Measurements from ENCODE around the gene RPL37. TPM values are rescaled to one million over a fixed set of nuclear protein-coding genes. Genes with fewer than 3 reads are reported as not detected.
"Not testable (repeated sequence)": the region's sequence is repeated elsewhere in the genome, so short reads cannot be mapped to it uniquely, and the experiment has no call there.

The RPL37 gene
- polyA plus RNA-seq, 3 donors = 1,651 to 2,315 (median 1,847) TPM

DNA sequence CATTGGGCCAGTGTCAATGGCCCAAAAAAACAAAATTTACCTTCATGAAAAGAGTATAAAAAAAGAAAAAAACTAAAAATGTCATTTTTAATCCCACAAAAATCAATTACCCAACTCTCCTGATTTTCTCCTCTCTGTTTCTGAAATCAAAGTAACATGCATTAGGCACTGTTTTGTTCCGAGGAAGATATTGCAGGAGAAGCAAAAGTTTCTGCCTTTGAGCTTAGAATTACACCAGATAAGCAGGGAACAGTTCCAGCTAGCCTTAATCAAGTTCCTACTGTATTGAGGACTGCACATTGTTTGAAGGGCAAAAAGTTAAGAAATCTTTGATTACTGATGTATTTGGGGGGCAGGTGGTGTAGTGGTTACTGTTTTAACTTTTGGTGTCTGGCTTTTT, 35.8 kb downstream of the RPL37 start:
- DNase-seq = no peak

GRCh38 chr5:40798801-40799210, 36.2 kb downstream of the RPL37 start:
- no peak for DNase-seq

DNA sequence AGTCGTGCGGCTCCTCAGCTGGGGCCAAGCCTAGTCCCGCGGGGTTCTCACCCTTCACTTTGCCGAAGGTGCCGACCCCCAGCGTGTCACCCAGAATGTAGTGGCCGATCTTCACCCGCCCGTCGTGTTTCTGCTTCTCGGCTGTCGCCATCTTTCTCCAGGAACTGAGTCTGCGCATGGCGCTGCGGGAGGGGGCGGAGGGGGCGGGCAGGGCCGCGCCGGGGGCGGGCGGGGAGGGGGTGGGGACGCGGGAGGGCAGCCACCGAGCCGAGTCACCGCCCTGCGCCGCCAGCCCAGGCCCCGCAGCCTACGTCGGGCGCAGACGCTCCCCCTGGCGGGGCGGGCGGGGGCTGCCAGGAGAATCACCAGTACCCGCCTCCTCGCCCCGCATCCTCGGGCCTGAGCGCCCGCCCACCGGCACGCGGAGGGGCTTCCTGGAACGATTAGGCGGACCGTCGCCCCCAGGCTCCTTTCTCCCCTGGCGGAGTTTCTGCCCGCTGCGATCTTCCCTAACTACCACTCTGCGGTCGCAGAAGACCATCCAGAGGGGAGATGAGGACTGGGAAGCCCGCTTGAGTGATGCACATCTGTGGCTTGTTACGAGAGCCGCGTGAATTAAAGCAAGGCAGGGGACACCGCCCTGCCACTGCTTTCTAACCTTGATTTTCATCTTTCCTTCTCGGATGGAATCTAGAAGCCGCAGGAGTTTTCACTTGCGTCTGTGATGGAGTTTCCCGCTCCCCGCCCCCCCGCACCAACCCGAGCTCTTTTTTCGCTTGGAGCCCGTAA, 36.8 kb downstream of the RPL37 start, which contains the start of gene PRKAA1:
Gene PRKAA1, minus strand, starts transcription at position 363 of the 789 bp plus-strand sequence. Its CDS starts 185 bp downstream, at position 178.
- DNase-seq = peak; percentile 90

DNA sequence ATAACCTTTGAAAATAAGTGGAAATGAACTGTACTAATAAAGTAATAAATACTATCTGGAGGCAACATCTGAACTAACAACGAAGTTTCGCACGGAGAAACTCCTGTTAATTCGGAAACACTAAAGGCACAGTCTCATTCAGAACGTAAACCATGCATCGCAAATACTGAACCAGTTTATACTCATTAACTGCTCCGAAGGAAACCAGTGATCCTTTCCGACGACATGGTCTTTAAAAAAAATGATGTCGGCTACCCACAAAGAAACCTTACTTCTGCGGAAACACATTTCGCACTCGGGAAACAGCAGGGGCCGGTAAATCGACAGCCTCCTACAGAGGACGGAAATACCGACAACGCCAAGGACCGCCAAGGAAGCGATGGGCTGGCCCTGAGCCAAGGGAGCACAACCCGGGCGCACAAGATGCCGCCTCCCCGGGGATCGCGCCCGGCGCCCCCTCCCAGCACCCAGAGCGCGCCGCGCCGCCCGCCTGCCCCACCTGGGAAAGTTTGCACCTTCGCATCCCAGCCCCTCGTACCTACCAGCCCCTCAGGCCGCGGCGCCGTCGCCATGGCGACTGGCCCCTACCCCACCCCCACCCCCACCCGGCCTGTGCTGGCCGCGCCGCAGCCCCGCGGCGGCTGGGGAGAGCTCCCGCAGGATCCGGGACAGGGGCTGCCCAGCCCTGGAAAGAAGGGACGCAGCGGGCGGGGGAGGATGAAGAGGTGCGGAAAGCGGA, 37.6 kb downstream of the RPL37 start:
- peak; percentile 65 for DNase-seq

- no peak for DNase-seq
Observed at GRCh38 chr5:40796487-40796889, 38.5 kb downstream of the RPL37 start.

GRCh38 chr5:40794877-40795276, 40.1 kb downstream of the RPL37 start:
- DNase-seq = not testable (repeated sequence)

DNA sequence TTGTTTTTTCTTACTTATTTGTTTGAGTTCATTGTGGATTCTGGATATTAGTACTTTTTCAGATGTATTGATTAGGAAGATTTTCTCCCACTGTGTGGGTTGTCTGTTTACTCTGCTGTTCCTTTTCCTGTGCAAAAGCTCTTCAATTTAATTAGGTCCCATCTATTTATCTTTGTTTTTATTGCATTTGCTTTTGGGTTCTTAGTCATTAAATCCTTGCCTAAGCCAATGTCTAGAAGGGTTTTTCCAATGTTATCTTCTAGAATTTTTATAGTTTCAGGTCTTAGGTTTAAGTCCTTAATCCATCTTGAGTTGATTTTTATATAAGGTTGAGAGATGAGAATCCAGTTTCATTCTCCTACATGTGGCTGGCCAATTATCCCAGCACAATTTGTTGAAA, 40.7 kb downstream of the RPL37 start:
- DNase-seq = not testable (repeated sequence)

- DNase-seq = not testable (repeated sequence)
Observed at GRCh38 chr5:40792691-40793090, 42.3 kb downstream of the RPL37 start.

GRCh38 chr5:40791715-40792139, 43.3 kb downstream of the RPL37 start:
- no peak for DNase-seq

GRCh38 chr5:40790947-40791593, 44.0 kb downstream of the RPL37 start:
- no peak for DNase-seq

GRCh38 chr5:40788941-40789340, 46.1 kb downstream of the RPL37 start:
- not testable (repeated sequence) for DNase-seq

- DNase-seq = no peak
Observed at GRCh38 chr5:40787986-40788385, 47.0 kb downstream of the RPL37 start.

DNA sequence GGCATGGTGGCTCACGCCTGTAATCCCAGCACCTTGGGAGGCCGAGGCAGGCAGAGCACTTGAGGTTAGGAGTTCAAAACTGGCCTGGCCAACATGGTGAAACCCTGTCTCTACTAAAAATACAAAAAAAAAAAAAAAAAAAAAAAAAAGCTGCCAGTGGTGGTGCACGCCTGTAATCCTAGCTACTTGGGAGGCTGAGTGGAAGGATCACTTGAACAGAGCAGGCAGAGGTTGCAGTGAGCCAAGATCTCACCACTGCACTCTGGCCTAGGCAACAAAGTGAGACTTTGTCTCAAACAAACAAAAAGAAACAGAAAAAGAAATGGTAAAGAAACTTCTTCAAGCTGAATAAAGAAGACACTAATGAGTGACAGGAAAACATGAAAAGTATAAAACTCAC, 48.4 kb downstream of the RPL37 start:
- not testable (repeated sequence) for DNase-seq

DNA sequence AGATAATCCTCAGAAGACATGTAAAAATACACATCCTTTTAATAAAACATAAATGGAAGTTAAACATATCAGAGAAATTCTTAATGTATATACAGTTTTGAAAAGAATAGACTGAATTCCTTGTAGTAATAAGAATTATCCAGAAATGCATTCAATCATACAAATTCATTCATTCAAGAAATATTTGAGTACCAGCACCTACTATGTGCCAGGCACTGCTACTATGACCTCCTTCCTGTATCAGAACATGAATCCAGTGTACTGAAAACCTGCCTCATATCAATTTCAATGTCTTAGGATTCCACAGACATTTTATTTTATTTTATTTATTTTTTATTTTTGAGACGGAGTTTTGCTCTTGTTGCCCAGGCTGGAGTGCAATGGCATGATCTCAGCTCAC, 50.1 kb downstream of the RPL37 start:
- DNase-seq = no peak

GRCh38 chr5:40784027-40784653, 50.9 kb downstream of the RPL37 start:
- no peak for DNase-seq

- DNase-seq = no peak
Observed at GRCh38 chr5:40781843-40782409, 53.1 kb downstream of the RPL37 start.

DNA sequence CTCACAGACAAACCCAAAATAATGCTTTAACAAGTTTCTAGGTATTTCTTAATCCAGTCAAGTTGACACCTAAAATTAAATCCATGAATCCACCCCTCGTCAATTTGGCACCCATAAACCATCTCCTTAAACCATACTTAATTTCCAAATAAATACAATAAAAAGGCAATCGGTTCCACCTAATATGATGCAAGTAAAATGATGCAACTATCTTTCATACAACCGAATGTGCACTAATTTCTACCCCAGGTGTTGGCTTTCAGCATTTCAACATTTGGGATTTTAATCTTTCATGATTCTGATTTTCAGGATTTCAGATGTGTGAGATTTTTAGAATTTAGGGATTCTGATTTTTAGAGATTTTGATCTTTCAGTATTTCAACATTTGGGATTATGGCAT, 54.2 kb downstream of the RPL37 start:
- DNase-seq = no peak

DNA sequence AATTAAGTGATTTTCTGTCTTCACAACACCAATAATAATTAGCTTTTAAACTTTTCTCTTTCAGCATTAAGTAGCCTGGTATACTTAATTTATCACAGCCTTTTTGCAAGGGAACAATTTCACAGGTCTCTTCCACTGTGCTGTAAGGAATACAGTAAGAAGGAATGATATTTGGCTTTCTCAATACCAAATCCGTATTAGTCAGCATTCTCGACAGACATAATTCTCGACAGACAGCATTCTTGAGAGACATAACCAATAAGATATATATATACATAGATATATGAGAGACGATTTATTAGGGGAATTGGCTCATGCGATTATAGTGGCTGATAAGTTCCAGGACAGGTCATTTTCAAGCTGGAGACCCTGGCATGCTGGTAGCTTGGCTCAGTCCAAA, 54.8 kb downstream of the RPL37 start:
- no peak for DNase-seq

DNA sequence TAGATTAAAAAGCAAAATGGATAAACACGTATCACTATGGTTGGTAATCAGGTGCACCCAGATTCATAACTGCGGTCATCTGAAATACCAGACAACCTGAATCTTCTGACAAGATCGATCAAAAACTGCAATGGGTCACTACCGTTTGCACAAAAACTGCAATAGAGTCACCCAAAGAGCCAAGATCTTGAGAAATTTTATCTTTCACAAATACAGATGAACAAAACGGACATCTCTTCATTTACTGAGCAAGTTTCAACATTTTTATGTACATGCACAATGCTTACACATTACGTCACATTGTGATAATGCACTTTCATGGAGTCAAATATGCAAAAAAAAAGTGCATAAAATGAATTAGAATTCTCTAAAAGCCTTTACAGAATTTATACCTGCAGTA, 55.5 kb downstream of the RPL37 start:
- no peak for DNase-seq

DNA sequence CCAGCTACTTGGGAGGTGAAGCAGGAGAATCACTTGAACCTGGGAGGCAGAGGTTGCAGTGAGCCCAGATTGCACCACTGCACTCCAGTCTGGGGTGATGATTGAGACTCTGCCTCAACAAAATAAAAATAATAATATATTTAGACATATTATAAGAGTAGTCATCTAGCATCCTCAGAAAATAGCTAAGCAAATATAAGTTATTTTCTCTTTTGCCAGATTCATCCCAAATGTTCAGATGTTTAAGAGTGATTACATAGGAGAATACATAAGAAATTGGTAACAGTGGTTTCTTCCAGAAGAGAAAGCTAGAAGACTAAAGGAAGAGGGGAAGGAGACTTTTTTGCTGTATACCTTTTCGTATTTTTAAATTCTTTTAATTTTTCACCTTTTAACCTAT, 56.9 kb downstream of the RPL37 start:
- no peak for DNase-seq

DNA sequence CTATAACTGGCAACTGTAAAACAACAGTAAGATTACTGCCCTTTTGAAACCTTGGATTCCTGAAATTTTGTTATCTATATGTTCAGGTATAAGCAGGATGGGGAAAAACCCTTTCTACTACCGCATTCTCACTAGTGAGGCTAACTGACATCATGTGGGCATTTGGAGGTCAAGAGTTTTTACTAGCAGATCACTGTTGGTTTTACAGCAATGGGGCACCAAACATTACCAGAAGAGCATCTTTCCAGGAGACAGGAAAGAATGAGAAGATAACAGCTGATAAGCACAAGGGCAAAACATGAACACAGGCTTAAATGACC, 58.4 kb downstream of the RPL37 start:
- no peak for DNase-seq
